GM18507 (cell line): ENCODE results near the gene MINK1.
"Not testable (repeated sequence)": the region's sequence is repeated elsewhere in the genome, so short reads cannot be mapped to it uniquely, and the experiment has no call there.

ENCODE experiments used
- DNase-seq: peaks from one replicate; pipeline ENCODE4 v3.0.0; 2011; ENCODE audit warnings: low read depth; ENCODE audit not compliant: insufficient read length; ENCODE audit errors: extremely low spot score
- FAIRE-seq: peaks from 2 replicates; lab custom pipeline; 2011; peaks lifted over from hg19 to GRCh38; lab: Jason Lieb, UNC

The MINK1 gene

DNA sequence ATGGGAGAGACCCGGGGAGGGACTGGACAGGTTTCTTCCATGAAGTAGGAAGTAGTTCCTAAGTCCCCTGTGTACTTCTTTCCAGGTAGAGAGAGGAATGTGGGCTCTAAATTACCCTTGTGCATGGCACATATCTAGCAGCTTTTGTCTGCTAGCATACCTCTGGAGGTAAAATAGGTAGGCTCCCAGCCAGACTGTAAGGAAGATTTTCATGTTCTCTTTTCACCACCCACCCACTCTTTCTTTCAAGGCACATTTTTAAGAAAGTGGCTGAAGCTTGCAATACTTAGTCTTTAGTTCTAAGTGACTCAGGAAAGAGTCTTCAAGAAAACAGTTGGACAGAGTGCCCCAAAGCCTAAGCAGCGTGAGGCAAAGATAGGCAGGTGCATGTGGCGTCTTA is 9.2 kb downstream of the MINK1 start:
- DNase-seq (no peak), FAIRE-seq (no peak)

DNA sequence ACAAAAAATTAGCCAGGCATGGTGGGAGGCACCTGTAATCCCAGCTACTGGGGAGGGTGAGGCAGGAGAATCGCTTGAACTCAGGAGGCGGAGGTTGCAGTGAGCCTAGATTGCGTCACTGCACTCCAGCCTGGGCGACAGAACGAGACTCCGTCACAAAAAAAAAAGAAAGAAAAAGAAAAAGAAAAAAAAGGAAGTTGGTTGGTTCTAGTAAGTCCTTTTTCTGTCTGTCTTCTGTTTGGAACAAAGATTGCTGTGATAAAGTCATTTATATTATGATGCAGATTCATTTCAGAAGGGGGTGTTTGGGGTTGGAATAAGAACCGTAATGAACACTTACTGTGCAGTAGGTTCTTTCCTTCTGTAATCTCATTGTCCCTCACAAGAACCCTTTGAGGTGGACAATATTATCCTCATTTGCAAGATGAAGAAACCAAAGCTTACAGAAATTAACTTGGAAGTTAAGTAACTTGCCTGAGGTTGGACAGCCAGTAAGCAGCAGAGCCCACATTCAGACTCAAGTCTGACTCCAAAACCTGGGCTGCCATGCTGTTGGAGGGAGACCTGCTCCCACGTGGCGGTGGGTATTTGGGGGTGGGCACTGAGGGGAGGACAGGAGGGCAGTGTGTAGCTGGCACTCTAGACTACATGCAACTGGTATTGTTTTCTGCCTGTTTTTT is 10.3 kb downstream of the MINK1 start:
- DNase-seq: no peak

DNA sequence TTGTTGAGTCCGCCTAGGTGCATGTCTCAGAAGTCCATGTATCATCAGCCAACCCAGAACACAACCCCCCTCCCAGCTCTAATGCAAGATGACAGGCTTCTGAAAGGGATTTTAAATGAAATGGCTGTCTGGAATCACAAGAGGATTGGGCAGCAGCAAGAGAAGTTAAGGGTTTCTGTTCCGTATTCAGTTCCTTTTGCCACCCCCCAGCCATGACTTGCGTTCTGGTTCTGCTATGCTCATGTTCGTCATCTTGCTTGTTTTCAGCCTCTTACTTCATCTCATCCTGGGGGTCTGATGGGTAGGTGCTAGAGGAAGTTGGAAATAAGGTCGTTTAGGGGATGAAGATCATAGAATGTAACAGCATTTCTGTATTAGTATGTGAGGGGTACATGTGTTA is 12.0 kb downstream of the MINK1 start:
- DNase-seq (no peak), FAIRE-seq (no peak)

More for the DNA sequence above, 10.3 kb downstream of the MINK1 start:
- no peak for FAIRE-seq

DNA sequence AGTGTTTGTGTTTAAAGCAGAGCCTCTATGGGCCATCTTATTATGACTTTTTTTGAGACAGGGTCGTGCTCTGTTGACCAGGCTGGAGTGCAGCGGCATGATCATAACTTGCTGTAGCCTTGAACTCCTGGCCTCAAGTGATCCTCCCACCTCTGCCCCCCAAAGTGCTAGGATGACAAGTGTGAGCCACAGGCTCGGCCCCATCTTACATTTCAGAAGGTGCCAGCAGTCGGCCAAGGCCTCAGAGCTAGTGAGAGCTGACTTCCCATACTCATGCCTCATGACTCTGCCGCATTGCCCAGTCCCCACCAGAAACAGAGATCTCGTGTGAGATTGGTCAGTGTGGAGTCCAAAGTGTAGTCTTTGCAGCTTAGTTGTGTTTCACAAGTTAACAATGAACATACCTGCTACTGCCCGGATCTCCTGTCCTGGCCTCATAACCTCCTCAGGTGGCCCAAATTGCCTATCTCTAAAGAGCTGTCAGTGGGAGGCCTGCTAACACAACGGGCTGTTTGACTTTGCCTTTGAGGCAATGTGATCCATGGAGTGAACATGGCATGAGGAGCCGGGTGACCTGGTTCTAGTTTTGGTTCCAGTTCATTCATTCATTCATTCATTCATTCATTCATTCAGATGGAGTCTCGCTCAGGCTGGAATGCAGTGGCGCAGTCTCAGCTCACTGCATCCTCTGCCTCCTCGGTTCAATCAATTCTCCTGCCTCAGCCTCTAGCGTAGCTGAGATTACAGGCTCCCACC is 13.7 kb downstream of the MINK1 start:
- no peak for DNase-seq
- no peak for FAIRE-seq

DNA sequence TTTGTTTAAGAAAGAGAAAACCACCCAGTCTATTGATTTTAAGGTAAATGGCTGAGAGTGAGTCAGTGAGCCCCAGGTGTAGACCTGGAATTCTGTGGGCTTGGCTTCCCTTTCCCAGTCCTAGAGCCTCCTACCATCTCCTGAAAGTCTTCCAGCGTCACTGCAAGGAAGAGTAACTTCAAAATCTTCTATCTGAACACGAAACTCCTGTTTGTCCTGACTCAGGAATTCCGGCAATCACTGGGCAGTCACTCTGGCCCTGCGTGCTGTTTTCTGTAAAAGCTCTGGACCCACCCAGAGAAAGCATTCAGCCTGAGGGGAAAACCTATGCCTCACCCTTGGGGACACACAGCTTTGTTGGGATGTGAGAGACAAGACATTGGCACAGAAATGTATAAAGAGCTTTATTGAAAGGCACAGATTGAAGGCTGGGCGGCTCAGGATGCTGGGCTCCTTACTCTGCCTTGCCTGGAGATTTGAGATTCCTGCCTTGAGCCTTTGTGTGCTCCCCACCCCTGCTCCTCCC is 15.9 kb downstream of the MINK1 start:
- DNase-seq: no peak
- no peak for FAIRE-seq

DNA sequence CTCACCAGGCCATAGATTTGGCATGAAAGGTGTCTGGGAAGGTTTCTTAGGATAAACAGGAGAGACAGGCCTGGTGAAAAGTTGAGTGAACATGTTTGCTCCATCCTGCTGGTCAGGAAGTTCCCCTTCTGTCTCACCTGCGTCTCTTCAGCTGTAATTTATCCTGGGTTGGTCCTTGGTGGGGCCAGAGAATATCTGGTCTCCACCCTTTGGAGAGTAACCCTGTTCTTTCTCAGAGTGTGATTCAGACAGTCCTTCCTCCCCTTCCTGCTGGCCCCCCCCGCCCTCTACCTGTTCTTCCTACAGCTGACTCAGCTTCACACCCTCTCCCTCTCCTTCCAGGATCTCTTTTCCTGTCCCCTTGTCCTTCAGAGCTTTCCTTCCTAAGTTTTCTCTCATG is 17.1 kb downstream of the MINK1 start:
- no peak for DNase-seq
- FAIRE-seq: no peak

DNA sequence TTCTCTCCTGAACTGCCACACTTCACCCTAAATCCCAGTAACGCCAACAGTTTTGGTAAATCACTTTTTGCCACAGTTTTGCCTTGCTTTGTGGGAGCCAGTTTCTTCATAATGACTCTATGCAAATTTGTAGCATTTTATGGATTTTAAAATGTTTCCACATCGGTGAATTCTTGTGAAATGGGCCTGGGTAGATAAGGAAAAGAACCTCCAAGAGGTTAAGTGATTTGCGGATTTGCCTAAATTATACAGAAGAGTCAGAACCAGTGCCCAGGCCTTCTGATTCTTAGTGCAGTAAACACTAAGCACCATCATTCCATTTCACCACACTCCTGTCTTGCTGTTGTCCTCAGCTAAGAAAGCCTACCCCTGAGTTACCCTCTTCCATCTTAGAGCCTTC is 17.9 kb downstream of the MINK1 start:
- DNase-seq (no peak), FAIRE-seq (no peak)

DNA sequence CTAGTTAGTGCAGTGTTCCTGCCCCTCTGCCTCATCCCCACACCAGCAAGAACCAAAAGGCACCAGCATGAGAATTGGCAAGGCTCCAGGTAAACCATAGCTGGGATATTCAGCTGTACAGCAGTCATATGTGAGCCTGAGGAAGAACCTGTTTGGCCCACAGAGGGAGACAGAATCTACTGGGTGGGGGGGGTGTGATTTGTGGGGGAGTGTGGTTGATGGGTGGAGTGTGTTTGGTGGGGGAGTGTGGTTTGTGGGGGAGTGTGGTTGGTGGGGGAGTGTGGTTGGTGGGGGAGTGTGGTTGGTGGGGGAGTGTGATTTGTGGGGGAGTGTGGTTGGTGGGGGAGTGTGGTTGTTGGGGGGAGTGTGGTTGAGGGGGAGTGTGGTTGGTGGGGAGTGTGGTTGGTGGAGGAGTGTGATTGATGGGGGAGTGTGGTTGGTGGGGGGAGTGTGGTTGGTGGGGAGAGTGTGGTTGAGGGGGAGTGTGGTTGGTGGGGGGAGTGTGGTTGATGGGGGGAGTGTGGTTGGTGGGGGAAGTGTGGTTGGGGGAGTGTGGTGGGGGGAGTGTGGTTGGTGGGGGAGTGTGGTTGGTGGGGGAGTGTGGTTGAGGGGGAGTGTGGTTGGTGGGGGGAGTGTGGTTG is 19.5 kb downstream of the MINK1 start:
- FAIRE-seq (no peak), DNase-seq (no peak)

DNA sequence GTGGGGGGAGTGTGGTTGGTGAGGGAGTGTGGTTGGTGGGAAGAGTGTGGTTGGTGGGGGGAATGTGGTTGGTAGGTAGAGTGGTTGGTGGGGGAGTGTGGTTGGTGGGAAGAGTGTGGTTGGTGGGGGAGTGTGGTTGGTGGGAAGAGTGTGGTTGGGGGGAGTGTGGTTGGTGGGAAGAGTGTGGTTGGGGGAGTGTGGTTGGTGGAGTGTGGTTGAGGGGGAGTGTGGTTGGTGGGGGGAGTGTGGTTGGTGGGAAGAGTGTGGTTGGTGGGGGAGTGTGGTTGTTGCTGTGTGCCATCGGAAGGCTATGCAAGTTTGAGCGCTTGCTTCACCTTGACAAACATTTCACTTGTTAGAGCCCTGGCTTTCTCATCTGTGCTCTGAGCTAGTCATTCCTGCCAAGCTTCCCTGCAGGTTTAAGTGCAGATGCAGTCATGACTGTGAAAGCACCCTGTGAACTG is 20.1 kb downstream of the MINK1 start:
- FAIRE-seq (no peak), DNase-seq (no peak)

DNA sequence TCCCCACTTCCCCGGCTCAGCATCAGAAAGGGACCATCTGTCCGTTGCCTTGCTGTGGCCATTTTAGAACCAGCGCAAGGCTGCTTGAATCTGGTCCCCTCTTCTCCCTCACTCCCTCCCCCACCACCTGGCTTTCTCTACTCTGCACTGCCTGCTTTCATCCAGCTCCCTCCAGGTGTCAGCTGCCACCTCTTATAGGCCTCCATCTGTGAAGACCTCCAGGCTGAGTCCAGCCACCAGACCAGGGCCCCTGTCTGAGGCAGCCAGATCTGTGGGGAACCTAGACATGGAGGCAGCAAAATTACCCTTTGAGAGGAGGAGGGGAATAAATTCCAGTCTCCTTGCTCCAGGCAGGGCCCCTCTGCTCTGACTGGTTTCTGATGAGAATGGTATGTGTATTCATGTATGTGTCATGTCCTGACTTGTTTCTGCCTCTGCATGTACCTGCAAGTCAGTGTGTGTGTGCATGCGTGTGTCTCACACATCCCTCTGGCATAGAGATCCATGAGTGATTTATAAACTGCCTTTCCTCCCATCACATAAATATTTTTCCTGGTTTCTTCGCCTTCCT is 21.1 kb downstream of the MINK1 start:
- DNase-seq: no peak
- FAIRE-seq: no peak

DNA sequence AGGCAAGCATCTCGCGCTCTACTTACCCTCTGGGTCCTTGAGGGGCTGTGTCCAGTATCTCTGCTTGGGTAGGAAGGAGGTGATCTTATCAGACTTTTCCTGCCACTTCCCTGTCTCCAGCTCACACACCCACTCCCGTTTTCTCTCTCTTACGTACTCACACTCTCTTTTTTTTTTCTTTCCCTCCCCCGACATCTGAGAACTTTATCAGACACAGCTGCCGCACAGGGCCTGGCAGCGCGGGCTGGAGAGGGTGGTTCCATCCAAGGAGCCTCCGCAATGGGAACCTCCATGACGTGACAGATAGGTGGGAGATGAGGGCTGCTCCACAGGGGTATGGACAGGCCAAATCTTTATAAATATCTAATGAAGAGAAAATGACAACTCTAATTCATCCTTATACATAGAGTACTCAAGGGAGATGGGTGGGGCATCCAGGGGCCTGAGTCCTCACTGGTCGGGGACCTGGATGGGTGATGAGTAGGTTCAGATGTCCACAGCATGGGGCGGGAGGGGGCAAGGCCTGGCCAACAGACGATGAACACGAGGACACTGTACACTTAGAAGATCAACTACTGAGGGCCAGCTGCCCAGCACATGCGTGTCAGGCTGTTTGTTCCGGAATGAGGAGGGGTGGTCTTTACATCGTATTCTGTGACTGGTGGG is 23.3 kb downstream of the MINK1 start:
- FAIRE-seq (no peak), DNase-seq (no peak)

DNA sequence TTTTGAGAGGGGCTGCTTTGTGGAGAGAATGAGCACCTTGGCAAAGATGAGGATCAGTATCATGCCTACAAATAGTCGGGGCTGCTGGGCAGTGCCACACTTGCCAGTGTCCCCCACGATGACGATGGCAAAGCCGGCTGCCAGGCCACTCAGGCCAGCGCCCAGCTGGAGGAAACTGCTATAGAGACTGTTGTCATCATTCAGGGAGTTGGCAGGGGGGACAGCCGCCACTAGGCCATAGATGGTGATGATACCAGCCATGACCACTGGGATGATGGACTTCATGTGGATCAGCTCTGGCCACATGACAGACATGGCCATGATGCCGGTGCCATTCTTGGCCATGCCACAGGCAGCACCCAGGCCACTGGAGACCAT is 23.8 kb downstream of the MINK1 start:
- FAIRE-seq: no peak
- DNase-seq: no peak

DNA sequence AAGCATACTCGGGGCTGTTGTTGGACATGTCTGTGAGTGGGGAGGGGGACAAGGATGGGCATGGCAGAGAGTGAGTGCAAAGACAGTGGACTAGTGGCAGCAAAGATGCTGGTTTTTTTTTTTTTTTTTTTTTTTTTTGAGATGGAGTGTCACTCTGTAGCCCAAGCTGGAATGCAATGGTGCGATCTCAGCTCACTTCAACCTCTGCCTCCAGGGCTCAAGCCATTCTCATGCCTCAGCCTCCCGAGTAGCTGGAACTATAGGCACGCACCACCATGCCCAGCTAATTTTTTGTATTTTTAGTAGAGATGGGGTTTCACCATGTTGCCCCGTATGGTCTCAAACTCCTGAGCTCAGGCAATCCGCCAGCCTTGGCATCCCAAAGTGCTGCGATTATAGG is 24.2 kb downstream of the MINK1 start:
- DNase-seq, FAIRE-seq: not testable (repeated sequence)

DNA sequence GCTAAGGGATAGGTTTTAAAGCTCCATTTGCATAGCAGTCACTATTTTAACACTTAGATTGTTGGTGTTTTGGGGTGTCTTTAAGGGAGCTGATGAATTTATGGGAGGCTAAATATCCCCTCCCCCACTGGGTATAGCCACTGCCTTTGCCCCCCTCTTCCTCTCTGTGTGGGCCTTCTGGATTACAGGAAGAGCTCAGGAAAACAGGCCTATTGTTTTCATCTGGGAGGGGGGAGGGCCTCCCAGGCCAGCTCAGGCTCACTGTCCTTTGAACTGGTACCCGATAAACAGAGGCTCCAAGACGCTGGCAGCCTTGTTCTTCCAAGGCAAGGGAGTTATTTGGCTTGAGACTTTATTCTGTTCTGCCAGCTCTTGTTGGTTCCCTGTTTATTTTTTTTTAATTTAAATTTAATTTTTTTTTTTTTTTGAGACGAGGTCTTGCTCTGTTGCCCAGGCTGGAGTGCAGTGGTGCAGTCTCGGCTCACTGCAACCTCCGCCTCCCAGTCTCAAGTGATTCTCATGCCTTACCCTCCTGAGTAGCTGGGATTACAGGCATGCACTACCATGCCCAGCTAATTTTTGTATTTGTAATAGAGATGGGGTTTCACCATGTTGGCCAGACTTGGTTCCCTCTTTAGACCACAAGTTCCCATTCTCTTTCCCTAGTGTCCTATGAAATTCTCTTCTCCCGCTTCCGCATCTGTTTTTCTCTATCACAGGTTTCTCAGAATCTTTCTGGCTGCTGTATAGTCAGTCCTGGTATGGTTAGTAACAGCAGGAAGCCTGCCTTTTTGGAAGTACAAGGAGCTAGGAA is 25.1 kb downstream of the MINK1 start:
- no peak for DNase-seq

DNA sequence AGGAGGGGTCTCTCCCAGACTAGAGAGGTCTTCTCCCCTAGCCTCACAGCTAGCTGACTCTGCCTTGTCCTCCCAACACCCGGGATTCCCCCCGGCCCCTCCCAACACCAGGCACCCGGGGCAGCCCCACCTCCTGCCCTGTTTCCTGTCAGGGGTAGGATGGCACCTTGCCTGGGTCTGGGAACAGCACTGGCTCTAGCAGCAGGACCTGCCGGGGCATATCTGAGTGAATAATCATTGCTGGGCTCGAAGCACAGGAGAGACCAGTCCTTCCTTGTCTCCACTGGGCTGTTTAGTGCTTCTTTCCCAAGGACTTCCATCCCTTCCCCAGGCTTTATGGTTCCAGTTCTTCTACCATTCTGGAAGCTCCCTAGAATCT is 25.7 kb downstream of the MINK1 start:
- FAIRE-seq (no peak), DNase-seq (no peak)

More for the DNA sequence above, 25.1 kb downstream of the MINK1 start:
- FAIRE-seq: no peak

DNA sequence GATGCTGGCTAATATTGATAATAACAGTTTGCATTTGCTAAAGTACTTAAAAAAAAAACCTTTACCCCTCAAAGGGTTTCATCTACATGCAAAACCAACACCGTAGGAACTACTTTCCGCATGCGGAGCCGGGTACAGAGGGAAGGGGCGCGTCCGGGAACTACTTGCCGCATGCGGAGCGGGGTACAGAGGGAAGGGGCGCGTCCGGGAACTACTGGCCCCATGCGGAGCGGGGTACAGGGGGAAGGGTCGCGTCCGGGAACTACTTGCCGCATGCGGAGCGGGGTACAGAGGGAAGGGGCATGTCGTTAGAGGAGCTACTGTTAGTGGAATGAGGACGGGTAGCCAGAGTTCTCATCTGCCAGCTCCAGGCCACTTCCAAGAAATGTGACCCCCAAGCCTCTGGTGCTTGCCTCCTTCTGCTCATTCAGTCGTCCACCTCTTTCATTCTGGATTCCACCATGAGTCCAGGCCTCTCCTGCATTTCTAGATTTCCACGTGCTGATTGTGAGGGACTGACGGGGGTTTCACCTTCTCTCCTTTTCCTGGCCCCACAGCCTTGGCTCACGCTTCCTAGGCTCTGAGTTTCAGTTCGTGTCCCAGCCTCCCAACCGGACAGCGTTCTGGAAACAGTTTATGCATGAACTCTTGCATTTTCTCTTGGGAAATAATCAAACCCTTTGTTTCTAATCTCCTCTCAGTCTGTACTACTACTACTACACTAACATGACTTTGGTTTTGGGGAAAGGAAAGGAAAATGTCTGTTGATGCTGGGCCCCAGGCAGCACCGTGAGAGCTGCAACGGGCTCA is 26.9 kb downstream of the MINK1 start:
- DNase-seq: no peak
- no peak for FAIRE-seq

DNA sequence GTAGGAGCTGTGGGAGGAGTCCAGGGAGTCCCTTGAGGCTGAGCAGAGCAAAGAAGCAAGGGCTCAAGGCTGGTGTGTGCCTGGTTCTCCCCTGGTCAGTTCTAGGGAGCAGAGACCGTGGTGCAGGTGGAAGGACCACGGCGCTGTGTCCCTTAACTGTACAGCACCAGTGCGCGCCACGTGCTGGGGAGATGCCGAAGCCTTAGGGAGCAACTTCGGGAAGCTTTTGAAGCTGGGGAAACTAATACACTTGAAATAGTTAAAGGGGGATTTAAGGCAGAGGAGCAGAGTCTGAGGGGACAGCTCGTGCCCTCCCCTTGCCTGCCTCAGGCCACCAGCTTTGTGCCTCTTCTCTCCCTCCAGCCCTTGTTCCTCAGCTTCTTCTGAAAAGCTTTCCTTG is 27.5 kb downstream of the MINK1 start:
- DNase-seq: no peak
- FAIRE-seq: no peak

DNA sequence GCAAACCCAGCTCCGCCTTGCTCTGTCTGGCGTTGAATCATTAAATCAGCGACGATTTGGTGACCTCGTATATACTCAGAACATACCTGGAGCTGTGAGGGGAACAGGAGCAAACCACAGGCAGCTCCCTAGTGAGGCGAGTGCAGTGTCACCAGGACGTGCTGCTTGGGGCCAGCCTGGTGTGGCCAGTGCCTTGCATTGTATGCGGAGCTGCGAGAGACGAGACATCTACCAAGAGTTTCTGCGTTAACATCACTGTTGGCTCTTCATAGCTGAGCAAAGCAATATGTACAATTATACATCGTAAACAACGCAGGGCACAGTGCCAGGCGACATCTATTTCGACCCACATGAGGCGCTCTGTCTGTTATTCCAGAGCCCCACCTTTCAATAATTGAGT is 27.9 kb downstream of the MINK1 start:
- FAIRE-seq: no peak

More for the DNA sequence above, 27.9 kb downstream of the MINK1 start:
- no peak for DNase-seq
